Astrocyte of the cerebellum (primary cell): Measurements from ENCODE around the gene PRKG1.
"Not testable (repeated sequence)": the region's sequence is repeated elsewhere in the genome, so short reads cannot be mapped to it uniquely, and the experiment has no call there.

ENCODE experiments used
- DNase-seq: peaks from one replicate; pipeline ENCODE4 v3.0.0-alpha.2; 2011; ENCODE audit warnings: low read depth
- H3K4me3 ChIP-seq: 2 replicates; pipeline ENCODE4 v1.5.1; 2011; ENCODE audit warnings: mild to moderate bottlenecking, low read depth, low read length, moderate library complexity
- in situ Hi-C: cut with HindIII; loops from 2 replicates; pipeline ENCODE4 v1.10.0; 2017; ENCODE audit warnings: low sequenced_read_pairs
- TF ChIP-seq, protein P1 (sequence below): IDR thresholded peaks from 2 replicates; pipeline ENCODE4 v1.5.1; 2012; ENCODE audit warnings: low read length, low read depth, moderate library complexity, mild to moderate bottlenecking; ENCODE audit errors: missing control alignments

Gene PRKG1

DNA sequence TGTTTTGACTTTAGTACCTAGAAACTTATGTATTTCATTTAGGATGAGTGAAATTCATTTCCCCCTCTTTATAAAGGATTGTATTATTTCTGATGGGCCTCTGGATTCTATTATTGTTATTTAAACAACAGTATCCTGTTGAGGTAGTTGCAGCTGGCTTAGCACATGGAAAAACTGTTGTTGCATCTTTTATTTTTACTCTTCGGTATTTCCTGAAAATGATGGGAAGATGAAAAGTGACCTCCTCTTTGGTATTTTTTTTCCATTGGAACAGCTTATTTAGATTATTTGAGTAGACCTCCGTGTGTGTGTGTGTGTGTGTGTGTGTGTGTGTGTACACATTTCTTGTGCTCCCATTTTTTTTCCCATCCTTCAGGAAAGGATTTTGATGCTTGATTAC is 129.8 kb downstream of the PRKG1 start:
- no peak overlapping the region for H3K4me3 ChIP-seq
- TF ChIP-seq, protein P1, sequence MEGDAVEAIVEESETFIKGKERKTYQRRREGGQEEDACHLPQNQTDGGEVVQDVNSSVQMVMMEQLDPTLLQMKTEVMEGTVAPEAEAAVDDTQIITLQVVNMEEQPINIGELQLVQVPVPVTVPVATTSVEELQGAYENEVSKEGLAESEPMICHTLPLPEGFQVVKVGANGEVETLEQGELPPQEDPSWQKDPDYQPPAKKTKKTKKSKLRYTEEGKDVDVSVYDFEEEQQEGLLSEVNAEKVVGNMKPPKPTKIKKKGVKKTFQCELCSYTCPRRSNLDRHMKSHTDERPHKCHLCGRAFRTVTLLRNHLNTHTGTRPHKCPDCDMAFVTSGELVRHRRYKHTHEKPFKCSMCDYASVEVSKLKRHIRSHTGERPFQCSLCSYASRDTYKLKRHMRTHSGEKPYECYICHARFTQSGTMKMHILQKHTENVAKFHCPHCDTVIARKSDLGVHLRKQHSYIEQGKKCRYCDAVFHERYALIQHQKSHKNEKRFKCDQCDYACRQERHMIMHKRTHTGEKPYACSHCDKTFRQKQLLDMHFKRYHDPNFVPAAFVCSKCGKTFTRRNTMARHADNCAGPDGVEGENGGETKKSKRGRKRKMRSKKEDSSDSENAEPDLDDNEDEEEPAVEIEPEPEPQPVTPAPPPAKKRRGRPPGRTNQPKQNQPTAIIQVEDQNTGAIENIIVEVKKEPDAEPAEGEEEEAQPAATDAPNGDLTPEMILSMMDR: no peak
- no peak for DNase-seq
- in situ Hi-C loops: no loop called here

DNA sequence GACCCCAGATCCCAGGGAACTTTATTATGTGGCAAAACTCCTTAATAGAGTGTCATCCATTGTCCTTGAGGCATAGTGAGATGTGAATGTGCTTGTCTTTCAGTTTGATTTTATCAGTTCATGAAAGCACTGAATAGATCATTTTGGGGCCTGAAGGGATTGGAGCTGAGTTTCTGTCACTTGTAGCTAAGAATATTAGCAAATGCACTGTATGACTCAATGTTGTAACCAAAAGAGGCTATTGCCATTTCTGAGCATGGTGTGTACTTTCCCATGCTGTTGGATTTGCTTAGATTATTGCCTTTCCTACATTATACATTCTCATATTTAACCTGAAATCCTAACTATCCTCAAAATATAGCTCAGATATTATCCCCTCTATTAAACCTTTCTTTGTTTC is 130.4 kb downstream of the PRKG1 start:
- DNase-seq: no peak
- TF ChIP-seq, protein P1: no peak
- in situ Hi-C loops: no loop called here

GRCh38 chr10:51206500-51206899 is 132.2 kb downstream of the PRKG1 start:
- no peak overlapping the region for H3K4me3 ChIP-seq
- in situ Hi-C loops: no loop called here
- TF ChIP-seq, protein P1: no peak
- no peak for DNase-seq

More for the DNA sequence above, 130.4 kb downstream of the PRKG1 start:
- H3K4me3 ChIP-seq: no peak overlapping the region

- H3K4me3 ChIP-seq, in situ Hi-C loops, DNase-seq: not testable (repeated sequence)
These were observed 138.7 kb downstream of the PRKG1 start for GRCh38 chr10:51212937-51213336.

- no peak overlapping the region for H3K4me3 ChIP-seq
- DNase-seq: no peak
- in situ Hi-C loops: no loop called here
- TF ChIP-seq, protein P1: no peak
These were observed 140.2 kb downstream of the PRKG1 start for GRCh38 chr10:51214207-51215196.

DNA sequence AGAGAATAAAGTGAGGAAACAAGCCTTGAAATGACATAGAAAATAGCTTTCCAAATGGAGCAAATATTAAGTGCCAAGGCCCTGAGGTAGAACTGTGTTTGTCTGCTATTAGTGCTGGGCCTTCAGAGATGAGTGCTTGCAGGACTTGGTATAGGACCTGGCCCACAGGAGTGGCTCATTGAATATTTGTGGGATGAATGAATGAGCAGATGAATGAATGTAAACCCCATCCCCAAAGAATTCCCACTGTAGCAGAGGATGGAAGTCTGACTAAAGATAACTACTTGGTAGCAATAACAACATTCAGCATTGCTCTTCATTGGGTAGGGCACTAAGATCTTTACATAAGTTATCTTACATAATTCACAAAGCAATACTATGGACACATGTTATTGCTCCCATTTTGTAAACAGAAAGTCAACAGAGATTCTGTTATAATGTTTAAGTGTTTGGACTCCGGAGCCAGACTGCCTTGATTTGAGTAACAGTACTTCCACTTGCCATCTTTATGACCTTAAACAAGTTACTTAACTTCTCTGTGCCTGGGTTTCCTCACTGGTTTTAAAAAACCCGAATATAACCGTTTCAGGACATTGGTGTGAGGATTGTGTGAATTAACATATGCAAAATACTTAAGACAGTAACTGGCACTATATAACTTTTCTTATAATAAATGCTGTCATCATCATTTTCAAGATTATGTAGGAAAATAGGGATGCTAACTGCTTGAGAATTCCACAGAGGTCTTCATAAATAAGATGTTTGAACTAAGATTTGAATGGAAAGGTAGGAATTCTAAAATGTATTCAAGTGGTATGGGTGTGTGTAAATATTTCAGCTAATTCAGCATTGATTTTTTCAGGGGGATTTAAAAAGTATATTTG is 141.9 kb downstream of the PRKG1 start:
- in situ Hi-C loops: no loop called here
- DNase-seq: no peak
- H3K4me3 ChIP-seq: no peak overlapping the region
- TF ChIP-seq, protein P1: no peak
